Activated CD4-positive, alpha-beta memory T cell treated with anti-CD3 and anti-CD28 coated beads for 36 hours (primary cell): Measurements from ENCODE around the gene ZSWIM5. TPM values are rescaled to one million over a fixed set of nuclear protein-coding genes. Genes with fewer than 3 reads are reported as not detected.
"Not testable (repeated sequence)": the region's sequence is repeated elsewhere in the genome, so short reads cannot be mapped to it uniquely, and the experiment has no call there.

ENCODE experiments used
- CTCF ChIA-PET: fragments of 350-600 bp; sonication (Branson Sonifier 250); formaldehyde crosslinking; loops from one replicate; lab custom pipeline; 2021; ENCODE audit warnings: antibody characterized with exemption, inconsistent platforms; lab: Charles Lee
- POLR2A ChIA-PET: fragments of 350-600 bp; sonication (Branson Sonifier 250); formaldehyde crosslinking; loops from one replicate; lab custom pipeline; 2021; ENCODE audit warnings: antibody characterized with exemption; lab: Charles Lee
- DNase-seq: peaks from one replicate; pipeline ENCODE4 v3.0.0-alpha.2; 2020
- H3K27ac Mint-ChIP-seq: one replicate; pipeline ENCODE4 v1.8.0; 2021; ENCODE audit warnings: mixed read lengths
- H3K27me3 Mint-ChIP-seq: one replicate; pipeline ENCODE4 v1.8.0; 2021; ENCODE audit warnings: mixed read lengths
- H3K36me3 Mint-ChIP-seq: one replicate; pipeline ENCODE4 v1.8.0; 2021; ENCODE audit warnings: mixed read lengths
- H3K4me1 Mint-ChIP-seq: one replicate; pipeline ENCODE4 v1.8.0; 2021; ENCODE audit warnings: low read depth, mixed read lengths
- H3K4me3 Mint-ChIP-seq: one replicate; pipeline ENCODE4 v1.8.0; 2021; ENCODE audit warnings: mild to moderate bottlenecking, mixed read lengths
- H3K9me3 Mint-ChIP-seq: one replicate; pipeline ENCODE4 v1.8.0; 2021; ENCODE audit warnings: mixed read lengths
- intact Hi-C: fragments of 100-400 bp; cut with micrococcal nuclease; formaldehyde crosslinking; loops from one replicate; pipeline ENCODE4 v1.15.1; 2023
- total RNA-seq, 2 experiments: library from RNA; stranded (reverse); gene quantifications; one replicate each; pipeline ENCODE4 v1.2.3, GENCODE V29; 2021

ZSWIM5 gene
- under 1 TPM; 0.51 to 0.59 TPM for total RNA-seq

DNA sequence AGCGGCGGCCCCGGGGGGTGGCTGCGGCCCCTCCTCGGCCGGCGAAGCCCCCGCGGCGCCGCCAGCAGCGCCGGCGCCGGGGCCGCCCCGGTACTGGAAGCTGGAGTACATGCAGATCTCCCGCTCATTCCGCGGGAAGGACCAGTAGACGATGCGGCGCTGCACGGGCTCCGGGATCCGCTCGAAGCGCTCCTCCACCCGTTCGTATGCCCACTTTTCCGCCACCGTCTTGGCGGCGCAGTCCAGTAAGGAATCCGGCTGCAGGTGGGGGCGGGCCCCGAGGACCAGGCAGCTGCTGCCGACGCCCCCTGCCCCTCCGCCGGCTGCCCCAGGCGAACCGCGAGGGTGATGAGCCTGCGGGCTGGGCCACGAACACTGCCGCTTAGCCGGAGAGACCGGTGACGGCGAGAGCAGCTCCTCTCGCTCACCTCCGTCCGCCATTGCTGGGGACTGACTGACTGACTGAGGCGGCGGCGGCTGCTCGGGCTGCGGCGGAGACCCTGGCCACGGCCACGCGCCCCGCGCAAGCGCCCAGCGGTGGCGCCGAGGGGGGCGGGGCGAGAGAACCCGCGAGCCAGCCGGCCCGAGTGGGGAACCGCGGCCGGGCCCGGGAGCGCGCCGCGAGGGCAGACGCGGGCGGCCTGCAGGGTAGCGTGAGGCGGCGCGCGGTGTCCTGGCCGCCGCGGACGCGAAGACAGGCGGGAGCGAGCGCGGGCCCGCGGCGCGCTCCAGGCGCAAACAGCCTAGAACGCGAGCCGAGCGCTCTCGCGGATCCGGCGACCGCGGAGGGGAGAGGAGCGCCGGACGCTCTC is at the start of gene ZSWIM5:
TSS of gene ZSWIM5 (minus strand) at position 696 of the 812 bp plus-strand sequence. CDS start at position 441, 255 bp downstream.
- Mint-ChIP-seq H3K27me3 (no peaks in the 10 kb centered on the region), H3K36me3 (no peaks in the 10 kb centered on the region), H3K27ac (peak within 1 kb of the TSS; percentile 57), H3K9me3 (no peaks in the 10 kb centered on the region), H3K4me1 (peaks cover 35% of the 10 kb centered on the region), H3K4me3 (peak within 1 kb of the TSS; percentile 83)
- ChIA-PET POLR2A (interaction anchor here (0.9 to 2.1 kb wide), 5 partner anchors 134 to 484 kb away, joined by 3 to 8 read pairs (median 7); partner anchors contain the start of genes EIF2B3, HECTD3, MUTYH and RPS8), CTCF (interaction anchor here (0.5 to 2.1 kb wide), 3 partner anchors 192 to 288 kb away, joined by 3 to 5 read pairs (median 3); no protein-coding TSS in a partner anchor)
- intact Hi-C loops: loop anchor here (2.0 to 10.0 kb wide), 4 partner anchors 41 to 471 kb away; partner anchors contain the start of genes KIF2C, RNU5D-1 and UROD
- DNase-seq: peak; percentile 71

DNA sequence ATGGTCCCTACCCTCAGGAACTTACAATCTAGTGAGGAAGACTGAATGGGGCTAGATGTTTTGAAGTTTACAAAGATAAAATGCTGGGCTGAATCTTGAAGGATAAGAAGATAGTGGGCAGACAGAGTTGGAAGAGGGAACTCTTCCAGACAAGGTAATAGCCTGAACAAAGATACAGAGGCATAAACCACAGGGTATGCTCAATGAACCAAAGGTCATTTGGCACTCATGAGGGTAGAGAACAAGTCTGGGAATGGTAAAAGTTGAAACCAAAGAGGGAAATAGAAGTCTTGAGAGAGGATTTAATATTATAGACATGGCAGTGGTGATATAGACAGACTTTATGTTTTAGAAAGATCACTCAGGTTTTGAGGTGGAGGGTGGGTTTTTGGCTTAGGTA is 48.1 kb upstream of the ZSWIM5 start:
- no peaks in the 10 kb centered on the region for H3K4me1 Mint-ChIP-seq
- peaks cover 18% of the 10 kb centered on the region for H3K36me3 Mint-ChIP-seq
- peaks cover 27% of the 10 kb centered on the region for H3K9me3 Mint-ChIP-seq
- DNase-seq: no peak
- H3K27me3 Mint-ChIP-seq: peaks cover 4% of the 10 kb centered on the region
- no peak overlapping the region for H3K27ac Mint-ChIP-seq
- no peak overlapping the region for H3K4me3 Mint-ChIP-seq
- CTCF ChIA-PET: no interaction called here
- POLR2A ChIA-PET: no interaction called here
- intact Hi-C loops: no loop called here

DNA sequence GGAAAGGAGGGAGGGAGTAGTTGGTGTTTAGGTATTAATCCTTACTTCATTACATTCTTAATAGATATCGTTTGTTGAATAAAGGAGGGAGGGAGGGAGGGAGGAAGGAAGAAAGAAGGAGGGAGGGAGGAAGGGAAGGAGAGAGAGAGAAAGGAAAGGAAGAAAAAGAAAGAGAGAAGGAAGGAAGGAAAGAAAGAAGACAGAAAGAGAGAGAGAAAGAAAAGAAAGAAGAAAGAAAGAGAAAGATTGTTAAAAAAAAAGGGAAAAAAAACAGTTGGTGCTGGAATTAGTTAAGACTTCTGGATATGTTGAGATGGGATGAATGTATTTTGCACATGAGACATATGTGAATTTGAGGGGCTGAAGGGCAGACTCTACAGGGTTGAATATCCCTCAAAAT is 44.1 kb upstream of the ZSWIM5 start:
- Mint-ChIP-seq H3K4me1 (peaks cover 14% of the 10 kb centered on the region), H3K27ac (no peak overlapping the region), H3K27me3 (peaks cover 4% of the 10 kb centered on the region), H3K36me3 (peaks cover 3% of the 10 kb centered on the region), H3K4me3 (no peak overlapping the region), H3K9me3 (peaks cover 11% of the 10 kb centered on the region)
- CTCF ChIA-PET: no interaction called here
- POLR2A ChIA-PET: no interaction called here
- no peak for DNase-seq
- intact Hi-C loops: no loop called here

DNA sequence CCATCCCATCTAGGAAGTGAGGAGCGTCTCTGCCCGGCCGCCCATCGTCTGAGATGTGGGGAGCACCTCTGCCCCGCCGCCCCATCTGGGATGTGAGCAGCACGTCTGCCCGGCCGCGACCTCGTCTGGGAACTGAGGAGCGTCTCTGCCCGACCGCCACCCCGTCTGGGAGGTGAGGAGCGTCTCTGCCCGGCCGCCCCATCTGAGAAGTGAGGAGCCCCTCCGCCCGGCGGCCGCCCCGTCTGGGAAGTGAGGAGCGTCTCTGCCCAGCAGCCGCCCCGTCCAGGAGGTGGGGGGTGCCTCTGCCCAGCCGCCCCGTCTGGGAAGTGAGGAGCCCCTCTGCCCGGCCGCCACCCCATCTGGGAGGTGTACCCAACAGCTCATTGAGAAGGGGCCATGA is 41.6 kb upstream of the ZSWIM5 start:
- H3K4me3 Mint-ChIP-seq, H3K36me3 Mint-ChIP-seq, H3K27ac Mint-ChIP-seq, H3K27me3 Mint-ChIP-seq, DNase-seq, intact Hi-C loops, POLR2A ChIA-PET: not testable (repeated sequence)
- H3K4me1 Mint-ChIP-seq: peaks cover 15% of the 10 kb centered on the region
- H3K9me3 Mint-ChIP-seq: peaks cover 12% of the 10 kb centered on the region
- CTCF ChIA-PET: interaction anchor here (0.8 to 1.5 kb wide), 2 partner anchors 56 to 223 kb away, joined by 4 read pairs; no protein-coding TSS in a partner anchor

DNA sequence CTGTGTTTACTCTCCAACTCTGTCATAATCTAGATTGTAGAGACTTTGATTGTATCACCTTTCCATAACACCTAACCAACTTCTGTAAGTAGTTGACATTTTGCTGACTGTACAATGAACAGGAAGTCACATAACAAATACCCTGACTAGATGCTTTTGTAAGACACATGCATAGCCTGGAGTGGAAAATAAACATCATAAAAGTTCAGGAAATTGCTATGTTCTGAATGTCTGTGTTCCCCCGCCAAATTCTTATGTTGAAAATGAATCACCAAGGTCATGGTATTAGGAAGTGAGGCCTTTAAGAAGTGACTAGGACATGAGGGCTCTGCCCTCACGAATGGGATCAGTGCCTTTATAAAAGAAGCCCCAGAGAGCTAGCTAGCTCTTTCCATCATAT is 40.4 kb upstream of the ZSWIM5 start:
- Mint-ChIP-seq H3K9me3 (peaks cover 22% of the 10 kb centered on the region), H3K4me3 (no peak overlapping the region), H3K27ac (peak overlapping the region; percentile 88), H3K27me3 (peaks cover 5% of the 10 kb centered on the region), H3K4me1 (peaks cover 15% of the 10 kb centered on the region), H3K36me3 (peaks cover 5% of the 10 kb centered on the region)
- intact Hi-C loops: loop anchor here (2.0 kb wide), 1 partner anchor 40 kb away; the partner anchor contains the start of gene ZSWIM5
- ChIA-PET POLR2A (no interaction called here), CTCF (interaction anchor here (1.5 kb wide), 1 partner anchor 57 kb away, joined by 4 read pairs; no protein-coding TSS in a partner anchor)
- DNase-seq: peak; percentile 11

DNA sequence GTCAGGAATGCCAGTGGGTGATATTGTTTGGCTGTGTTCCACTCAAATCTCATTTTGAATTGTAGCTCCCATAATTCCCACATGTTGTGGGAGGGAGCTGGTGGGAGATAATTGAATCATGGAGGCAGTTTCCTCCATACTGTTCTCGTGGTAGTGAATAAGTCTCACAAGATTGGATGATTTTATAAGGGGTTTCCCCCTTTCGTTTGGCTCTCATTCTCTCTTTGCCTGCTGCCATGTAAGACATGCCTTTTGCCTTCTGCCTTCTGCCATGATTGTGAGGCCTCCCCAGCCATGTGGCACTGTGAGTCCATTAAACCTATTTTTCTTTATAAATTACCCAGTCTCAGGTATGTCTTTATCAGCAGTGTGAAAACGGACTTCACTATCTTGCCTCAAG is 40.0 kb upstream of the ZSWIM5 start:
- H3K36me3 Mint-ChIP-seq, POLR2A ChIA-PET, H3K27me3 Mint-ChIP-seq, H3K4me3 Mint-ChIP-seq: not testable (repeated sequence)
- peaks cover 15% of the 10 kb centered on the region for H3K4me1 Mint-ChIP-seq
- H3K27ac Mint-ChIP-seq: peak overlapping the region; percentile 88
- CTCF ChIA-PET: interaction anchor here (1.5 kb wide), 1 partner anchor 57 kb away, joined by 4 read pairs; no protein-coding TSS in a partner anchor
- DNase-seq: peak; percentile 11
- H3K9me3 Mint-ChIP-seq: peaks cover 24% of the 10 kb centered on the region
- intact Hi-C loops: loop anchor here (2.0 kb wide), 1 partner anchor 40 kb away; the partner anchor contains the start of gene ZSWIM5

DNA sequence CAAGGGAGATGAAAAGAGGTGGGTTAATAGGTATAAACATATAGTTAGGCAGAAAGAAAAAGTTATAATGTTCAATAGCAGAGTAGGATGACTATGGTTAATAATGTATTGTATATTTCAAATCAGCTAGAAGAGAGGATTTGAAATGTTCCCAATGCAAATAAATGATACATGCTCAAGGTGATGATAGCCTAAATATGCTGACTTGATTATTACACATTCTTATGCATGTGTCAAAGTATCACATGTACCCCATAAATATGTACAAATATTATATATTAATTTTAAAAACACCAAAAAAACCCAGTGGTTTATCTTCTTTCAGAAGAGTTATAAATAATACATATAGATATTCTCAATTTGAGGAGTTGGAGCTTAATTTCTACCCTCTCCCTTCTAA is 38.3 kb upstream of the ZSWIM5 start:
- Mint-ChIP-seq H3K27me3 (peaks cover 3% of the 10 kb centered on the region), H3K36me3 (peaks cover 7% of the 10 kb centered on the region), H3K4me1 (peaks cover 15% of the 10 kb centered on the region), H3K9me3 (peaks cover 27% of the 10 kb centered on the region), H3K27ac (no peak overlapping the region), H3K4me3 (no peak overlapping the region)
- POLR2A ChIA-PET: no interaction called here
- CTCF ChIA-PET: no interaction called here
- DNase-seq: no peak
- intact Hi-C loops: no loop called here

DNA sequence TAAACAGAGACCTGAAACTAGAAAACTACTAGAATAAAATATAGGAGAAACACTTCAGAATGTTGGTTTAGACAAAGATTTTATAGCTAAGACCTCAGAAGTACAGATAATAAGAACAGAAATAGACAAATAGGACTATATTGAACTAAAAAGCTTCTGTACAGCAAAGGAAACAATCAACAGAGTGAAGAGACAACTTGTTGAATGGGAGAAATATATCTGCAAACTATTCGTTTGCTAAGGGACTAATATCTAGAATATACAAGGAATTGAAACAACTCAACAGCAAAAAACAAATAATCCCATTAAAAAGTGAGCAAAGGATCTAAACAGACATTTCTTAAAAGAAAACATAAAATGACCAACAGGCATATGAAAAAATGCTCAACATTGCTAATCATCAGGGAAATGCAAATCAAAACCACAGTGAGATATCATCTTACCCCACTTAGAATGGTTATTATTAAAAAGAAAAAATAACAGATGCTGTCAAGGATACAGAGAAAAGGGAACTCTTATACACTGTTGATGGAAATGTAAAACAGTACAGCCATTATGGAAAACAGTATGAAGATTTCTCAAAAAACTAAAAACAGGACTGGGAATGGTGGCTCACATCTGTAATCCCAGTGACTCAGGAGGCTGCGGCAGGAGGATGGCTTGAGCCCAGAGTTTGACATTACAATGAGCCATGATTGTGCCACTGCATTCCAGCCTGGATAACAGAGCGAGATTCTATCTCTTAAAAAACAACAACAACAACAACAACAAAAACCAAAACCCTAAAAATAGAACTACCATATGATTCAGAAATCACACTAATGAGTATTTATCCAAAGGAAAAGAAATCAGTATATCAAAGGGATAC is 37.3 kb upstream of the ZSWIM5 start:
- DNase-seq: no peak
- H3K36me3 Mint-ChIP-seq: peaks cover 7% of the 10 kb centered on the region
- H3K27me3 Mint-ChIP-seq: peaks cover 3% of the 10 kb centered on the region
- H3K4me1 Mint-ChIP-seq: peaks cover 15% of the 10 kb centered on the region
- H3K9me3 Mint-ChIP-seq: peaks cover 27% of the 10 kb centered on the region
- CTCF ChIA-PET: no interaction called here
- no peak overlapping the region for H3K4me3 Mint-ChIP-seq
- H3K27ac Mint-ChIP-seq: no peak overlapping the region
- intact Hi-C loops: no loop called here
- POLR2A ChIA-PET: no interaction called here

DNA sequence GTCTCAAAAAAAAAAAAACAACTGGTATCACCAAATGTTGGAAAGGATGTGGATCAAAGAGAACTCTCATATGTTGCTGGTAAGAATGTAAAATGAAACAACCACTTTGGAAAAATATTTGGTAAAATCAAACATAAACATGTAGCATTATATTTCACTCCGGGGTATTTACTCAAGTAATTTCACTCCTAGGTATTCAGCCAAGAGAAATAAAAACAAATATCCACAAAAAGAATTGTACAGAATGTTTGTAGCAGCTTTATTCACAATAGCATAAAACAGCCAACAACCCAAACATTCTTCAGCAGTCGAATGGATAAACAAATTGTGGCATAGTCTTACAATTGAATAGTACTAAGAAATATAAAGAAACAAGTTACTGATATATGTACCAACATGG is 32.4 kb upstream of the ZSWIM5 start:
- peaks cover 3% of the 10 kb centered on the region for H3K27me3 Mint-ChIP-seq
- no peak overlapping the region for H3K27ac Mint-ChIP-seq
- CTCF ChIA-PET: no interaction called here
- no peak overlapping the region for H3K4me3 Mint-ChIP-seq
- intact Hi-C loops: no loop called here
- POLR2A ChIA-PET: no interaction called here
- no peaks in the 10 kb centered on the region for H3K4me1 Mint-ChIP-seq
- DNase-seq: no peak
- H3K9me3 Mint-ChIP-seq: peaks cover 17% of the 10 kb centered on the region
- H3K36me3 Mint-ChIP-seq: peaks cover 6% of the 10 kb centered on the region

DNA sequence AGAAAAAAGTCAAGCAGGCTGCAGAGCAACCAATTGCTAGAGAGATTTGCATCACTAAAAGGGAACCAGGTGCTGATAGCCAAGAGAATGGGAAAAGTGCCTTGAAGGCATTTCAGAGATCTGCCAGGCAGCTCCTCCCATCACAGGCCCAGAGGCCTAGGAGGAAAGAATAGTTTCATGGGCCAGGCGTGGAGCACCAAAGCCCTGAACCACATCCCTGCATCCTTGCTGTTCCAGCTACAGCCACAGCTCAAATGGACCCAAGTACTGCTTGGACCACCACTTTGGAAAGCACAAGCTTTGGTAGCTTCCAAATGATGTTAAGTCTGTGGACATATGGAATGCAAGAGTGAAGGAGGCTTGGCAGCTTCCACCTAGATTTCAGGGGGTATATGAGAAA is 29.7 kb upstream of the ZSWIM5 start:
- intact Hi-C loops: no loop called here
- Mint-ChIP-seq H3K27me3 (no peaks in the 10 kb centered on the region), H3K36me3 (peaks cover 2% of the 10 kb centered on the region), H3K4me3 (no peak overlapping the region), H3K27ac (no peak overlapping the region), H3K9me3 (peaks cover 5% of the 10 kb centered on the region), H3K4me1 (no peaks in the 10 kb centered on the region)
- no peak for DNase-seq
- POLR2A ChIA-PET: no interaction called here
- CTCF ChIA-PET: no interaction called here

DNA sequence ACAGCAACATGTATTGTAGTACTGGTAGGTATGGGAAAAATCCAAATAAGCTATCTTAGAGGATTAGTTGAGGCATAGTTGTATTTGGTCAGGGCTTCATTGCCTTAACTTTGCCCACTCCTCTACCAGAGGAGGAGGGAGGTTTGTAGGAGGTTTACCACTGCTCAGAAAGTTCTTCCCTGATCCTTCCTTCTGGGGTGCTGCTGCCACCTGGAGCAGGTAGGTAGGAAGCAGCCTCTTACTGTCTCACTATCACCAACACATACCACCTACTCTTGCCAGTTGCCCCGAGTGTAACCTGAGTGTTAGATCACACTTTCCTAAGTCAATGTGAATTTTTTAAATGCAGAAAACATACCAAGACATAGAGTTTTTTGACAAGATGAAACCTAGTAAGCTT is 24.1 kb upstream of the ZSWIM5 start:
- Mint-ChIP-seq H3K36me3 (no peaks in the 10 kb centered on the region), H3K27ac (no peak overlapping the region), H3K4me3 (no peak overlapping the region), H3K27me3 (no peaks in the 10 kb centered on the region), H3K9me3 (no peaks in the 10 kb centered on the region), H3K4me1 (no peaks in the 10 kb centered on the region)
- intact Hi-C loops: loop anchor here (2.0 kb wide), 1 partner anchor 212 kb away; no protein-coding TSS in a partner anchor
- DNase-seq: peak; percentile 14
- ChIA-PET CTCF (interaction anchor here (0.8 kb wide), 1 partner anchor 9 kb away, joined by 3 read pairs; no protein-coding TSS in a partner anchor), POLR2A (no interaction called here)
